ENCODE measurements around the gene CDH13.

DNA sequence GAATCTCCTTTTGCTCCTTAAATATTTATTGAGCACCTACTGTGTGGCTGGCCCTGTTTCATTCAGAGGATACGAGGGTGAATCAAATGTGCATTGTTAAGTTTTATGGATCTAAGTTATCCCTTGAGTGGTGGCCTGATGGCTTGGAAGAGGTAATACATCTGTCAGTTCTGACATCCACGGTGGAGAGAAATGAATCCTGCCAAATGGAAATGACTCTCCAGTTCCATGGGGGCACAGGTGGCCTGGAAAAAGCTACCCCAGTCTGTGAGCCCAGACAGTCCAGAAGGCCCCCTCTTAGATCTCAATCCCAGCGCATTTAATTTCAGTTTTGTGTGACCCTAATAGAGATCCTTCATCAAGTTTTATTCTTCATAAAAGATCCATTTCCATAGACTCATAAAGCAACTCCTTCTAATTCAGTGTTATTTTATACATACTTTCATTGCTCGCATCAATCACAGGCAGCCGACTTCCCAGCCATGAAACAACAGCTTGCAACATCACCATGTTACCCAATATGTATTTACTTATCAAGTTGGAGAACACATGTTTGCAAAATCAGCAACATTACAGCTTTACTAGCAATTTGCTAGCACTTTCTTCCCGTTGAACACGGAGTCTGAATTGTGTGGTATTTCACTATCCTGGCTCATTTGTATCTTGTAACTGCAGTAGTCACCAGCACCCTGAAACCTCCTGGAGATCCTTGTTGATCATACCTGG is 846.2 kb downstream of the CDH13 start:
- TF ChIP-seq, protein P1, sequence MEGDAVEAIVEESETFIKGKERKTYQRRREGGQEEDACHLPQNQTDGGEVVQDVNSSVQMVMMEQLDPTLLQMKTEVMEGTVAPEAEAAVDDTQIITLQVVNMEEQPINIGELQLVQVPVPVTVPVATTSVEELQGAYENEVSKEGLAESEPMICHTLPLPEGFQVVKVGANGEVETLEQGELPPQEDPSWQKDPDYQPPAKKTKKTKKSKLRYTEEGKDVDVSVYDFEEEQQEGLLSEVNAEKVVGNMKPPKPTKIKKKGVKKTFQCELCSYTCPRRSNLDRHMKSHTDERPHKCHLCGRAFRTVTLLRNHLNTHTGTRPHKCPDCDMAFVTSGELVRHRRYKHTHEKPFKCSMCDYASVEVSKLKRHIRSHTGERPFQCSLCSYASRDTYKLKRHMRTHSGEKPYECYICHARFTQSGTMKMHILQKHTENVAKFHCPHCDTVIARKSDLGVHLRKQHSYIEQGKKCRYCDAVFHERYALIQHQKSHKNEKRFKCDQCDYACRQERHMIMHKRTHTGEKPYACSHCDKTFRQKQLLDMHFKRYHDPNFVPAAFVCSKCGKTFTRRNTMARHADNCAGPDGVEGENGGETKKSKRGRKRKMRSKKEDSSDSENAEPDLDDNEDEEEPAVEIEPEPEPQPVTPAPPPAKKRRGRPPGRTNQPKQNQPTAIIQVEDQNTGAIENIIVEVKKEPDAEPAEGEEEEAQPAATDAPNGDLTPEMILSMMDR (IDR thresholded peaks at IDR 0.05; ENCODE audit: low read depth, low read length): no peak
- no peak for TF ChIP-seq EZH2phosphoT487 (IDR thresholded peaks at IDR 0.05; ENCODE audit: low read depth)

Data from OCI-LY3 (cell line).